Fibroblast of pulmonary artery (primary cell): Measurements from ENCODE around the gene RALGAPA2.

Experiments used
- DNase-seq: peaks from one replicate; pipeline ENCODE4 v3.0.0-alpha.2; 2010; ENCODE audit warnings: low read depth
- H3K4me3 ChIP-seq: replicated peaks from 2 replicates; pipeline ENCODE4 v1.5.1; 2011; ENCODE audit warnings: low read depth, mild to moderate bottlenecking, control low read depth, low read length, moderate library complexity
- CTCF ChIP-seq: IDR thresholded peaks from 2 replicates; pipeline ENCODE4 v1.5.1; 2011; ENCODE audit warnings: mild to moderate bottlenecking, control low read depth, low read length, inconsistent platforms; ENCODE audit errors: missing control alignments

The RALGAPA2 gene

GRCh38 chr20:20446001-20446400 is 266.4 kb downstream of the RALGAPA2 start:
- TF ChIP-seq CTCF = no peak
- no peak for DNase-seq
- no peak overlapping the region for H3K4me3 ChIP-seq

- no peak for DNase-seq
- TF ChIP-seq CTCF = no peak
- no peak overlapping the region for H3K4me3 ChIP-seq
Observed at GRCh38 chr20:20443504-20443903, 268.9 kb downstream of the RALGAPA2 start.

GRCh38 chr20:20442466-20442865 is 270.0 kb downstream of the RALGAPA2 start:
- no peak for TF ChIP-seq CTCF

GRCh38 chr20:20440886-20441658 is 271.4 kb downstream of the RALGAPA2 start:
- no peak for DNase-seq
- H3K4me3 ChIP-seq = no peak overlapping the region
- no peak for TF ChIP-seq CTCF

More at GRCh38 chr20:20442466-20442865, 270.0 kb downstream of the RALGAPA2 start:
- H3K4me3 ChIP-seq = no peak overlapping the region
- DNase-seq = no peak

- H3K4me3 ChIP-seq = no peak overlapping the region
- DNase-seq = no peak
- no peak for TF ChIP-seq CTCF
Observed at GRCh38 chr20:20440481-20440880, 272.0 kb downstream of the RALGAPA2 start.

- DNase-seq = no peak
- no peak overlapping the region for H3K4me3 ChIP-seq
- TF ChIP-seq CTCF = no peak
Observed at GRCh38 chr20:20439602-20440190, 272.7 kb downstream of the RALGAPA2 start.

- no peak for TF ChIP-seq CTCF
- no peak for DNase-seq
- H3K4me3 ChIP-seq = no peak overlapping the region
Observed at GRCh38 chr20:20437314-20437713, 275.1 kb downstream of the RALGAPA2 start.
